HepG2 (cell line): ENCODE results near the gene SLC23A2. TPM values are rescaled to one million over a fixed set of nuclear protein-coding genes. Genes with fewer than 3 reads are reported as not detected.

Experiments
- ADNP ChIP-seq: sonication (generic); formaldehyde crosslinking; IDR thresholded peaks from 2 replicates; pipeline ENCODE4 v1.4.0; 2020; ENCODE audit warnings: missing genetic modification reagents
- CAMTA2 ChIP-seq: sonication (generic); formaldehyde crosslinking; IDR thresholded peaks from 2 replicates; pipeline ENCODE4 v1.4.0; 2020; ENCODE audit warnings: mild to moderate bottlenecking, missing genetic modification reagents, borderline replicate concordance
- CTCF ChIP-seq: sonication (generic); formaldehyde crosslinking; IDR thresholded peaks from 2 replicates; pipeline ENCODE4 v1.5.0; 2020; ENCODE audit warnings: mild to moderate bottlenecking, missing genetic modification reagents, moderate library complexity
- EED ChIP-seq: sonication (generic); formaldehyde crosslinking; IDR thresholded peaks from 2 replicates; pipeline ENCODE4 v1.5.0; 2020; ENCODE audit warnings: mild to moderate bottlenecking, missing genetic modification reagents
- HIVEP1 ChIP-seq: sonication (generic); formaldehyde crosslinking; IDR thresholded peaks from 2 replicates; pipeline ENCODE4 v1.4.0; 2020; ENCODE audit warnings: mild to moderate bottlenecking, missing genetic modification reagents
- KAT8 ChIP-seq: IDR thresholded peaks from 2 replicates; pipeline ENCODE4 v1.6.1; 2016; ENCODE audit warnings: missing genetic modification reagents, missing compliant biosample characterization
- KLF15 ChIP-seq: sonication (generic); formaldehyde crosslinking; IDR thresholded peaks from 2 replicates; pipeline ENCODE4 v1.8.1; 2023; ENCODE audit warnings: borderline replicate concordance, mild to moderate bottlenecking, inconsistent platforms, missing genetic modification reagents, mixed read lengths
- MIER3 ChIP-seq: IDR thresholded peaks from 2 replicates; pipeline ENCODE4 v1.6.1; 2016; ENCODE audit warnings: missing compliant biosample characterization, borderline replicate concordance
- RAD51 ChIP-seq: fragments of 450-650 bp; IDR thresholded peaks from 2 replicates; pipeline ENCODE4 v1.6.1; 2016; ENCODE audit warnings: borderline replicate concordance
- TSC22D2 ChIP-seq: sonication (generic); formaldehyde crosslinking; IDR thresholded peaks from 2 replicates; pipeline ENCODE4 v1.5.1; 2020; ENCODE audit warnings: missing genetic modification reagents, mild to moderate bottlenecking, borderline replicate concordance
- ZNF318 ChIP-seq: sonication (generic); formaldehyde crosslinking; IDR thresholded peaks from 2 replicates; pipeline ENCODE4 v1.4.0; 2020; ENCODE audit warnings: mild to moderate bottlenecking, missing genetic modification reagents
- polyA plus RNA-seq, 8 experiments: library from polyadenylated mRNA; depleted of rRNA in 3 of 8; stranded (reverse) in 7 of 8; unstranded in 1 of 8; fragments of >200 nt; fragmentation: Illumina TruSeq in 4 of 8; extraction: Trizol in 4 of 8; gene quantifications; 2 replicates each; pipeline versions ENCODE4 v1.2.1 to v1.2.3, GENCODE V29; 2011 to 2016; ENCODE audit warnings: low read depth in 4 of 8, missing spikeins in 1 of 8, mixed read lengths in 1 of 8; ENCODE audit not compliant: insufficient read depth in 1 of 8
- total RNA-seq, 5 experiments: library from RNA; depleted of rRNA; stranded (reverse); fragments of >200 nt; fragmentation: Illumina TruSeq; extraction: Trizol; gene quantifications; 2 replicates each; pipeline ENCODE4 v1.2.3, GENCODE V29; 2016; ENCODE audit warnings: low read depth in 1 of 5
- TF ChIP-seq, protein P1 (sequence below): sonication (generic); formaldehyde crosslinking; IDR thresholded peaks from 2 replicates; pipeline ENCODE4 v1.8.1; 2023; ENCODE audit warnings: missing genetic modification reagents, mild to moderate bottlenecking, borderline replicate concordance
- TF ChIP-seq, protein P2 (sequence below): sonication (generic); formaldehyde crosslinking; IDR thresholded peaks from 2 replicates; pipeline ENCODE4 v1.4.0; 2020; ENCODE audit warnings: mild to moderate bottlenecking, missing genetic modification reagents
- TF ChIP-seq, protein P3 (sequence below), 2 experiments: sonication (generic) in 1 of 2; formaldehyde crosslinking in 1 of 2; IDR thresholded peaks; 2 replicates each; pipeline versions ENCODE4 v1.4.0 to v1.6.1; 2018 to 2020; ENCODE audit warnings: missing genetic modification reagents in 2 of 2, borderline replicate concordance in 1 of 2, low read depth in 1 of 2, mild to moderate bottlenecking in 1 of 2, missing biosample characterization in 1 of 2

SLC23A2 gene
- total and polyA plus RNA-seq, 2 of the 13 experiments (the other 11 are each of a cell fraction or from before 2014, with no cell fraction given) = 42.2 to 51.2 TPM

DNA sequence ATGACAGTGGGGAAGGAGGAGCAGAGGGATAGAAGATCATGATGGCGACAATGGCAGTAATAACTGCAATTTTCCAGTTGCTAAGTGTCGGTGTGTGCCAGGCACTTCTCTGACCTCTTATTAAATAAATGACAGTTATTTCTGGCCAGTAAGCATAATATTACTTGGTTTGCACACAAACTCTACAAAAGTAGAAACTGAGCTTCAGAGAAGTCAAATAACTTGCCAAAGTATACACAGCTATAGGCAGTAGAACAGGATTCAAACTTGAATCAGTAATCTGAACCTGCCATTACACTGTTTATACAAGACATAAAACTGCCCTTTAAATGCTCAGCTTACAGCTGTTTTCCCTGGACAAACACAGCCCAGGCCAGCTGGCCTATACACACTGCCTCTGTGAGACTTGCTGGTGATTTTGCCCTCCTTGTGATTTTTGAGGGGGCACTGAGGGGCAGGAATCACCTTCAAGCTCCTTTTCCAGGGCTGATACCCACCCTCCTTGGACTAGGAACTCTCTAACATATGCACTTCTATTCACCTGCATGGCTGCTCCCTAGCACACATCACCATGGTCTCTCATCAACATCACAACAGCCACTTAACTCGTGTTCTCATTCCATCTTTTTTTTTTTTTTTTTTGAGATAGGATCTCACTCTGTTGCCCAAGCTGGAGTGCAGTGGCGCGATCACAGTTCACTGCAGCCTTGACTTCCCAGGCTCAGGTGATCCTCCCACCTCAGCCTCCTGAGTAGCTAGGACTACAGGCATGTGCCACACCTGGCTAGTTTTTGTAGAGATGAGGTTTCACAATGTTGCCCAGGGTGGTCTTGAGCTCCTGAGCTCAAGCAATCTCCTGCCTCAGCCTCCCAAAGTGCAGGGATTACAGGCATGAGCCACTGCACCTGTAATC lies 63.6 kb downstream of the SLC23A2 start (continued):
- no peak for TF ChIP-seq ZNF318
- TF ChIP-seq CAMTA2 (CRISPR knock-in tag) = no peak
- TF ChIP-seq, protein P1, sequence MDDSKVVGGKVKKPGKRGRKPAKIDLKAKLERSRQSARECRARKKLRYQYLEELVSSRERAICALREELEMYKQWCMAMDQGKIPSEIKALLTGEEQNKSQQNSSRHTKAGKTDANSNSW (CRISPR knock-in tag) = 0 out of 2 replicates have a peak, but pooled peaks have one; percentile 40
- no peak for TF ChIP-seq KLF15 (CRISPR knock-in tag)
- no peak for TF ChIP-seq TSC22D2 (CRISPR knock-in tag)
- no peak for TF ChIP-seq EED
- no peak for TF ChIP-seq RAD51
- TF ChIP-seq ADNP (CRISPR knock-in tag) = 0 out of 2 replicates have a peak, but pooled peaks have one; percentile 75
- TF ChIP-seq, protein P2, sequence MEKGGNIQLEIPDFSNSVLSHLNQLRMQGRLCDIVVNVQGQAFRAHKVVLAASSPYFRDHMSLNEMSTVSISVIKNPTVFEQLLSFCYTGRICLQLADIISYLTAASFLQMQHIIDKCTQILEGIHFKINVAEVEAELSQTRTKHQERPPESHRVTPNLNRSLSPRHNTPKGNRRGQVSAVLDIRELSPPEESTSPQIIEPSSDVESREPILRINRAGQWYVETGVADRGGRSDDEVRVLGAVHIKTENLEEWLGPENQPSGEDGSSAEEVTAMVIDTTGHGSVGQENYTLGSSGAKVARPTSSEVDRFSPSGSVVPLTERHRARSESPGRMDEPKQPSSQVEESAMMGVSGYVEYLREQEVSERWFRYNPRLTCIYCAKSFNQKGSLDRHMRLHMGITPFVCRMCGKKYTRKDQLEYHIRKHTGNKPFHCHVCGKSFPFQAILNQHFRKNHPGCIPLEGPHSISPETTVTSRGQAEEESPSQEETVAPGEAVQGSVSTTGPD (CRISPR knock-in tag) = no peak
- TF ChIP-seq HIVEP1 (CRISPR knock-in tag) = no peak
- TF ChIP-seq MIER3 (CRISPR knock-in tag) = peak; percentile 13; the same call in 1 of the 2 replicates
- TF ChIP-seq, protein P3, sequence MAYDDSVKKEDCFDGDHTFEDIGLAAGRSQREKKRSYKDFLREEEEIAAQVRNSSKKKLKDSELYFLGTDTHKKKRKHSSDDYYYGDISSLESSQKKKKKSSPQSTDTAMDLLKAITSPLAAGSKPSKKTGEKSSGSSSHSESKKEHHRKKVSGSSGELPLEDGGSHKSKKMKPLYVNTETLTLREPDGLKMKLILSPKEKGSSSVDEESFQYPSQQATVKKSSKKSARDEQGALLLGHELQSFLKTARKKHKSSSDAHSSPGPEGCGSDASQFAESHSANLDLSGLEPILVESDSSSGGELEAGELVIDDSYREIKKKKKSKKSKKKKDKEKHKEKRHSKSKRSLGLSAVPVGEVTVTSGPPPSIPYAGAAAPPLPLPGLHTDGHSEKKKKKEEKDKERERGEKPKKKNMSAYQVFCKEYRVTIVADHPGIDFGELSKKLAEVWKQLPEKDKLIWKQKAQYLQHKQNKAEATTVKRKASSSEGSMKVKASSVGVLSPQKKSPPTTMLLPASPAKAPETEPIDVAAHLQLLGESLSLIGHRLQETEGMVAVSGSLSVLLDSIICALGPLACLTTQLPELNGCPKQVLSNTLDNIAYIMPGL (CRISPR knock-in tag; IDR thresholded peaks at IDR 0.05; ENCODE audit: borderline replicate concordance in 1 of 2, low read depth in 1 of 2) = peak in 1 of 2 experiments; percentile 50; a peak in 1 of 4 replicates
- no peak for TF ChIP-seq CTCF (CRISPR knock-in tag)
- TF ChIP-seq KAT8 (CRISPR knock-in tag) = no peak
